ENCODE data around the gene SCAP.

DNA sequence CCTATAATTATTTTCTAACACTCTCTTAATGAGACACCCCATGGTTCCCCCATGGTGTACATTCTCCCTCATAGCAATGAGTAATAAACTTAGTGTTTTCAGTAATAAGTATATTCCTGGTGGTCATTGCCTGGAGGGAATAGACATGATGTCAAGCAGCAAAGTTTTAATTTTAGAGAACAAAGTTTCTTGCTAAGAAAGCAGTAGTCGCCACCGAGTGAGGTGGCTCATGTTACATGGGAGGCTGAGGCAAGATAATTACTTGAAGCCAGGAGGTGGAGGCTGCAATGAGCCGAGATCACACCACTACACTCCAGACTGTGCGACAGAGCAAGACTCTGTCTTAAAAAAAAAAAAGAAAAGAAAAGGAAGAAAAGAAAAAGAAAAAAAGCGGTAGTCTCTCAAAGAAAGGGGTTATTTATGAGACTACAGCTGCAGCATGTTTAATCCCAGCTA, 40.2 kb upstream of the SCAP start:
- TF ChIP-seq, protein P1, sequence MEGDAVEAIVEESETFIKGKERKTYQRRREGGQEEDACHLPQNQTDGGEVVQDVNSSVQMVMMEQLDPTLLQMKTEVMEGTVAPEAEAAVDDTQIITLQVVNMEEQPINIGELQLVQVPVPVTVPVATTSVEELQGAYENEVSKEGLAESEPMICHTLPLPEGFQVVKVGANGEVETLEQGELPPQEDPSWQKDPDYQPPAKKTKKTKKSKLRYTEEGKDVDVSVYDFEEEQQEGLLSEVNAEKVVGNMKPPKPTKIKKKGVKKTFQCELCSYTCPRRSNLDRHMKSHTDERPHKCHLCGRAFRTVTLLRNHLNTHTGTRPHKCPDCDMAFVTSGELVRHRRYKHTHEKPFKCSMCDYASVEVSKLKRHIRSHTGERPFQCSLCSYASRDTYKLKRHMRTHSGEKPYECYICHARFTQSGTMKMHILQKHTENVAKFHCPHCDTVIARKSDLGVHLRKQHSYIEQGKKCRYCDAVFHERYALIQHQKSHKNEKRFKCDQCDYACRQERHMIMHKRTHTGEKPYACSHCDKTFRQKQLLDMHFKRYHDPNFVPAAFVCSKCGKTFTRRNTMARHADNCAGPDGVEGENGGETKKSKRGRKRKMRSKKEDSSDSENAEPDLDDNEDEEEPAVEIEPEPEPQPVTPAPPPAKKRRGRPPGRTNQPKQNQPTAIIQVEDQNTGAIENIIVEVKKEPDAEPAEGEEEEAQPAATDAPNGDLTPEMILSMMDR (IDR thresholded peaks at IDR 0.05): no peak
- no peak for TF ChIP-seq POLR2A (IDR thresholded peaks at IDR 0.05)

Measured in ovary (tissue), 3 donors.